Measurements from ENCODE around the gene DUSP8.

DUSP8 gene

GRCh38 chr11:1544536-1544935 is 27.5 kb downstream of the DUSP8 start:
- peaks cover 18 to 23% of the 10 kb centered on the region in 2 donors for H3K4me1 ChIP-seq (ENCODE audit: control insufficient read depth in 1 of 2, insufficient read depth in 2 of 2, low read length in 2 of 2)
- H3K27ac ChIP-seq (ENCODE audit: low read depth, low read length), result no peak overlapping the region
- no peaks in the 10 kb centered on the region for H3K36me3 ChIP-seq (ENCODE audit: control insufficient read depth in 1 of 2, insufficient read depth in 2 of 2, low read length in 2 of 2)
- H3K27me3 ChIP-seq (ENCODE audit: control insufficient read depth in 1 of 2, insufficient read depth in 2 of 2, low read length in 2 of 2), result peaks cover 7 to 9% of the 10 kb centered on the region in 2 donors
- H3K4me3 ChIP-seq (ENCODE audit: low read depth in 1 of 2, low read length in 2 of 2), result no peak overlapping the region
- H3K9me3 ChIP-seq (ENCODE audit: control insufficient read depth in 1 of 2, low read length in 2 of 2), result no peaks in the 10 kb centered on the region
- no peak overlapping the region for H3K9ac ChIP-seq (ENCODE audit: low read depth in 1 of 2, low read length in 2 of 2)

DNA sequence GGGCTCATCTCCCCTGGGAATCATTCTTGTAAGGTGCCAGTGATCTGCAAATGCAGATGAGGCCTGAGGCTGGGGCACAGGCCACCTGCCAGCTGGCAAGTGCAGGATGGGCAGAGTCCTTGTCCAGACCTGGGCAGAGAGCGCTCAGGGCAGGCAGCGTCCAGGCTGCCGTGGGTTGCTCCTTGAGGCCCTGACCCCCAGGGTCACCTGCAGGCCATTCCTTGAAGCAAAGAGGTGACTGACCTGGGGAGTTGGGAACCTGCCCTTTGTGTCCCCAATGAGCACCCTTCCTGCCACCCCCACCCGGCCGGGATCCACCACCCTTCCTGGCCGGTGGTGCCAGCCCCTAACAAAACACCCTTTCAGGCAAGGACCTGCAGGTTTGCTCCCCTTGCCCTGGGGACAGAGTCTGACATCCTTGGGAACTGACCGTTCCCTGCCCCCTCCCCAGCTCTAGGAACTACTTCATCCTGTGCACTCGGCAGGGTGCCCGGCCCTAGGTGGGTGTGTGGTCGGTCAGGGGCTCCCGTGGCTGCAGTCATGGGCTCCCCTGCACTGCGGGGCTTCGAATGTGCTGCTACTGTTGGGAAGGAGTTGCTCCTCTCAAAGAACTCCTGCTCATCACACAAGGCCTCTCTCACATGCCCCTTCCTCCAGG is 28.3 kb downstream of the DUSP8 start:
- no peaks in the 10 kb centered on the region for H3K36me3 ChIP-seq (ENCODE audit: control insufficient read depth in 1 of 2, insufficient read depth in 2 of 2, low read length in 2 of 2)
- no peak overlapping the region for H3K9ac ChIP-seq (ENCODE audit: low read depth in 1 of 2, low read length in 2 of 2)
- H3K27ac ChIP-seq (ENCODE audit: low read depth, low read length), result no peak overlapping the region
- H3K4me3 ChIP-seq (ENCODE audit: low read depth in 1 of 2, low read length in 2 of 2), result no peak overlapping the region
- H3K4me1 ChIP-seq (ENCODE audit: control insufficient read depth in 1 of 2, insufficient read depth in 2 of 2, low read length in 2 of 2), result peaks cover 18 to 23% of the 10 kb centered on the region in 2 donors
- no peaks in the 10 kb centered on the region for H3K9me3 ChIP-seq (ENCODE audit: control insufficient read depth in 1 of 2, low read length in 2 of 2)
- peaks cover 7 to 9% of the 10 kb centered on the region in 2 donors for H3K27me3 ChIP-seq (ENCODE audit: control insufficient read depth in 1 of 2, insufficient read depth in 2 of 2, low read length in 2 of 2)

DNA sequence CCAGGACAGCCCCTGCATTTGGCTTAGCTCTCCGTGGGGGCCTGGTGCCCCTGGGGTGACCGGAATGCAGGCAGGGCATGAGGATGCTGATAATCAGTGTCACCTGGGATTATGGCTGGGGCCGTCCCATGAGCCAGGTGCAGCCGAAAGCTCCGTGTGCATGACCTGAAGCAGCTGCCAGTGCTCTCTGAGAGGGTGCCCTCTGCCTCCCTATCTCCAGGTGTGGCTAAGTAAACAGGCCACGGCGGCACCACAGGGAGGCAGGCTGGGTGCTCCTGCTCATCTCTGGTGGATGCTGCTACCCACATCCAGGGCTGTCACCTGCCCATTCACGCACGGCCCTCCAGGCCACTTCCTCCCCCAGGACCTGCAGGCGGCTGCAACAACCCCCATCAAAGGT is 29.8 kb downstream of the DUSP8 start:
- peaks cover 3 to 4% of the 10 kb centered on the region in 2 donors for H3K27me3 ChIP-seq (ENCODE audit: control insufficient read depth in 1 of 2, insufficient read depth in 2 of 2, low read length in 2 of 2)
- H3K9ac ChIP-seq (ENCODE audit: low read depth in 1 of 2, low read length in 2 of 2), result no peak overlapping the region
- H3K27ac ChIP-seq (ENCODE audit: low read depth, low read length), result no peak overlapping the region
- H3K4me3 ChIP-seq (ENCODE audit: low read depth in 1 of 2, low read length in 2 of 2), result no peak overlapping the region
- peaks cover 13 to 14% of the 10 kb centered on the region in 2 donors for H3K4me1 ChIP-seq (ENCODE audit: control insufficient read depth in 1 of 2, insufficient read depth in 2 of 2, low read length in 2 of 2)
- no peaks in the 10 kb centered on the region for H3K9me3 ChIP-seq (ENCODE audit: control insufficient read depth in 1 of 2, low read length in 2 of 2)
- H3K36me3 ChIP-seq (ENCODE audit: control insufficient read depth in 1 of 2, insufficient read depth in 2 of 2, low read length in 2 of 2), result no peaks in the 10 kb centered on the region

- peaks cover 0 to under 1% of the 10 kb centered on the region in 2 donors for H3K36me3 ChIP-seq (ENCODE audit: control insufficient read depth in 1 of 2, insufficient read depth in 2 of 2, low read length in 2 of 2)
- H3K4me1 ChIP-seq (ENCODE audit: control insufficient read depth in 1 of 2, insufficient read depth in 2 of 2, low read length in 2 of 2), result peaks cover 12% of the 10 kb centered on the region in 2 donors
- peaks cover 0 to 2% of the 10 kb centered on the region in 2 donors for H3K27me3 ChIP-seq (ENCODE audit: control insufficient read depth in 1 of 2, insufficient read depth in 2 of 2, low read length in 2 of 2)
- H3K27ac ChIP-seq (ENCODE audit: low read depth, low read length), result no peak overlapping the region
- H3K9me3 ChIP-seq (ENCODE audit: control insufficient read depth in 1 of 2, low read length in 2 of 2), result no peaks in the 10 kb centered on the region
- H3K9ac ChIP-seq (ENCODE audit: low read depth in 1 of 2, low read length in 2 of 2), result no peak overlapping the region
- no peak overlapping the region for H3K4me3 ChIP-seq (ENCODE audit: low read depth in 1 of 2, low read length in 2 of 2)
These were observed 30.4 kb downstream of the DUSP8 start for GRCh38 chr11:1541474-1542204.

GRCh38 chr11:1540074-1540473 is 32.0 kb downstream of the DUSP8 start:
- no peak overlapping the region for H3K9ac ChIP-seq (ENCODE audit: low read depth in 1 of 2, low read length in 2 of 2)
- peaks cover 0 to 2% of the 10 kb centered on the region in 2 donors for H3K27me3 ChIP-seq (ENCODE audit: control insufficient read depth in 1 of 2, insufficient read depth in 2 of 2, low read length in 2 of 2)
- no peaks in the 10 kb centered on the region for H3K9me3 ChIP-seq (ENCODE audit: control insufficient read depth in 1 of 2, low read length in 2 of 2)
- peaks cover 6 to 7% of the 10 kb centered on the region in 2 donors for H3K4me1 ChIP-seq (ENCODE audit: control insufficient read depth in 1 of 2, insufficient read depth in 2 of 2, low read length in 2 of 2)
- H3K4me3 ChIP-seq (ENCODE audit: low read depth in 1 of 2, low read length in 2 of 2), result no peak overlapping the region
- H3K27ac ChIP-seq (ENCODE audit: low read depth, low read length), result no peak overlapping the region
- H3K36me3 ChIP-seq (ENCODE audit: control insufficient read depth in 1 of 2, insufficient read depth in 2 of 2, low read length in 2 of 2), result peaks cover 0 to 11% of the 10 kb centered on the region in 2 donors

- H3K36me3 ChIP-seq (ENCODE audit: control insufficient read depth in 1 of 2, insufficient read depth in 2 of 2, low read length in 2 of 2), result peaks cover 5 to 20% of the 10 kb centered on the region in 2 donors
- H3K4me1 ChIP-seq (ENCODE audit: control insufficient read depth in 1 of 2, insufficient read depth in 2 of 2, low read length in 2 of 2), result peaks cover 7 to 10% of the 10 kb centered on the region in 2 donors
- peaks cover 0 to 2% of the 10 kb centered on the region in 2 donors for H3K27me3 ChIP-seq (ENCODE audit: control insufficient read depth in 1 of 2, insufficient read depth in 2 of 2, low read length in 2 of 2)
- no peaks in the 10 kb centered on the region for H3K9me3 ChIP-seq (ENCODE audit: control insufficient read depth in 1 of 2, low read length in 2 of 2)
- H3K27ac ChIP-seq (ENCODE audit: low read depth, low read length), result no peak overlapping the region
- H3K9ac ChIP-seq (ENCODE audit: low read depth in 1 of 2, low read length in 2 of 2), result no peak overlapping the region
- no peak overlapping the region for H3K4me3 ChIP-seq (ENCODE audit: low read depth in 1 of 2, low read length in 2 of 2)
These were observed 33.9 kb downstream of the DUSP8 start for GRCh38 chr11:1538153-1538552.

DNA sequence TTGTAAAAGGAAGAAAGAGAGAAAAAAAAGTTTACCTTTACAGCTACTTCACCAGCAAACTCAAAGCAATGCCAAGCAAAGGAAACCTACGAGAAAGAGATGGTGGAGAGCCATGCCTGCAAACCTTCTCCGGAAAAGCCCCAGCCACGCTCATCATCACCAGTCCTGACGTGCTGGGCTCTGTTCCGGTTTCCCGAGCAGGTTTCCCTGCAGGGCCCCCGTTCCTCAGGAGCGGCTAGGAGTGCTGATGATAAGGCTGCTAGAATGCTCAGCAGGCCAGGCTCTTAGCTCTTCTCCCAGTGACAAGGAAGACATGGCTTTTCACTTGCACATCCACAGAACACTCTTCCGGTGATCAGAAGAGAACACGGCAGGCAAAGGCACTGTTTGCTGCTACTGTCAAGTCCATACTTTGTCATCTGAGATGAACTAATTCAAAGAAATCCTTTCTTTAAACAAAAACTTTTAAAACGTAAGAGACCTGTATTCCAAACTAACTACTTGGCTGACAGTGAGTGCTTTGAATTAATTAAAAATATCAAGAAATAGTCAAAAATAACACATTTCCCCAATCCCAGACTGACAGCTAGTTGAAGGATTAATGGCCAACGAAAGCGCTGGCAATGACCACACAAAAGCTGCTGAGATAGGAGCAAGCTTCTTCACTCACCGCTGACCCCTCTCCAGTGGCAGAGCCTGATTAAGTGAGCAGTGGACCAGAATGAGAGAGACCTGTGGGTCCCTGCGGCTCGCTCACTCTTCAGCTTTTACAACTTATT is 35.8 kb downstream of the DUSP8 start:
- Histone ChIP-seq H3K9ac (ENCODE audit: low read depth in 1 of 2, low read length in 2 of 2) (no peak overlapping the region), H3K27ac (ENCODE audit: low read depth, low read length) (no peak overlapping the region), H3K9me3 (ENCODE audit: control insufficient read depth in 1 of 2, low read length in 2 of 2) (no peaks in the 10 kb centered on the region), H3K4me1 (ENCODE audit: control insufficient read depth in 1 of 2, insufficient read depth in 2 of 2, low read length in 2 of 2) (peaks cover 0 to 8% of the 10 kb centered on the region in 2 donors), H3K27me3 (ENCODE audit: control insufficient read depth in 1 of 2, insufficient read depth in 2 of 2, low read length in 2 of 2) (no peaks in the 10 kb centered on the region), H3K36me3 (ENCODE audit: control insufficient read depth in 1 of 2, insufficient read depth in 2 of 2, low read length in 2 of 2) (peaks cover 18 to 31% of the 10 kb centered on the region in 2 donors), H3K4me3 (ENCODE audit: low read depth in 1 of 2, low read length in 2 of 2) (no peak overlapping the region)

DNA sequence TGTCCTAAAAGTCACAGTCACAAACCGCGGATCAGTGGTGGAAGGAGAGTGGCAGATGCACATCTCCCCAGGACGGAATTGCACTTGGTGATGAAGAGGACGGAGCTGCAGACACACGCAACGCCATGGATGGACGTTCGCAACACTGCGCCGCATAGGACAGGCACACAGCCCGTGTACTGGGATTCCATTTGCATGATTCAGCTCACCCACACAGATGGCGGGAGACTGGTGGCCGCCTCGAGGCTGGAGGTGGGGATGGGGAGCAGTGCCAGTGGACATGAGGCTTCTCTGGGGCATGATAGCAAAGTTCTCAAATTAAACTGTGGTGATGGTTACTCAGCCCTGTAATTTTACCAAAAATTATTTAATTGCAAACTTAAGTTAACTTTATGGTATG is 37.4 kb downstream of the DUSP8 start:
- Histone ChIP-seq H3K27ac (ENCODE audit: low read depth, low read length) (no peak overlapping the region), H3K9me3 (ENCODE audit: control insufficient read depth in 1 of 2, low read length in 2 of 2) (no peaks in the 10 kb centered on the region), H3K4me3 (ENCODE audit: low read depth in 1 of 2, low read length in 2 of 2) (no peak overlapping the region), H3K9ac (ENCODE audit: low read depth in 1 of 2, low read length in 2 of 2) (no peak overlapping the region), H3K36me3 (ENCODE audit: control insufficient read depth in 1 of 2, insufficient read depth in 2 of 2, low read length in 2 of 2) (peaks cover 18 to 39% of the 10 kb centered on the region in 2 donors), H3K4me1 (ENCODE audit: control insufficient read depth in 1 of 2, insufficient read depth in 2 of 2, low read length in 2 of 2) (peaks cover 0 to 8% of the 10 kb centered on the region in 2 donors), H3K27me3 (ENCODE audit: control insufficient read depth in 1 of 2, insufficient read depth in 2 of 2, low read length in 2 of 2) (no peaks in the 10 kb centered on the region)

DNA sequence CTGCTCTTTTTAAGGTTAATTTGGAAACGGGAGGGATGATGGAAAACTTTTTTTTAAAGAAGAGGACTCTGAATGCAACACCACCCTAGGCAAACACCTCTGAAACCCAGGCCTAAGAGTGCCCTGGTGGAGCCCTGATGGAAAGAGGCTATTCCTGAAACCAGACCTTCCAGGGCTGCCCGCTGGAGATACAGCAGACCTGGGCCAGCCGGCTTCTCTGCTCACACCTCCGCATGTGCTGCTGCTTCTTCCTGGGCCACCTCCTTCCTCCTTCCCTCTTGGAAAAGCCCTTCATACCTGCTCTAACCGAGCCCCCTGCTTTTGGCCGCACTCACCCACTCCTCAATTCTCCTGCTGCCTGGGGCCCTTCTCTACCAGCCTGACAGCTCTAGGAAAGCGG is 37.9 kb downstream of the DUSP8 start:
- no peaks in the 10 kb centered on the region for H3K9me3 ChIP-seq (ENCODE audit: control insufficient read depth in 1 of 2, low read length in 2 of 2)
- H3K36me3 ChIP-seq (ENCODE audit: control insufficient read depth in 1 of 2, insufficient read depth in 2 of 2, low read length in 2 of 2), result peaks cover 18 to 41% of the 10 kb centered on the region in 2 donors
- H3K9ac ChIP-seq (ENCODE audit: low read depth in 1 of 2, low read length in 2 of 2), result no peak overlapping the region
- peaks cover 0 to 8% of the 10 kb centered on the region in 2 donors for H3K4me1 ChIP-seq (ENCODE audit: control insufficient read depth in 1 of 2, insufficient read depth in 2 of 2, low read length in 2 of 2)
- H3K4me3 ChIP-seq (ENCODE audit: low read depth in 1 of 2, low read length in 2 of 2), result no peak overlapping the region
- no peak overlapping the region for H3K27ac ChIP-seq (ENCODE audit: low read depth, low read length)
- no peaks in the 10 kb centered on the region for H3K27me3 ChIP-seq (ENCODE audit: control insufficient read depth in 1 of 2, insufficient read depth in 2 of 2, low read length in 2 of 2)

GRCh38 chr11:1533342-1533725 is 38.7 kb downstream of the DUSP8 start:
- H3K27me3 ChIP-seq (ENCODE audit: control insufficient read depth in 1 of 2, insufficient read depth in 2 of 2, low read length in 2 of 2), result no peaks in the 10 kb centered on the region
- H3K4me3 ChIP-seq (ENCODE audit: low read depth in 1 of 2, low read length in 2 of 2), result no peak overlapping the region
- no peaks in the 10 kb centered on the region for H3K9me3 ChIP-seq (ENCODE audit: control insufficient read depth in 1 of 2, low read length in 2 of 2)
- peaks cover 0 to 8% of the 10 kb centered on the region in 2 donors for H3K4me1 ChIP-seq (ENCODE audit: control insufficient read depth in 1 of 2, insufficient read depth in 2 of 2, low read length in 2 of 2)
- H3K36me3 ChIP-seq (ENCODE audit: control insufficient read depth in 1 of 2, insufficient read depth in 2 of 2, low read length in 2 of 2), result peaks cover 18 to 41% of the 10 kb centered on the region in 2 donors
- H3K9ac ChIP-seq (ENCODE audit: low read depth in 1 of 2, low read length in 2 of 2), result no peak overlapping the region
- no peak overlapping the region for H3K27ac ChIP-seq (ENCODE audit: low read depth, low read length)
